Fibroblast of lung (primary cell): ENCODE data around the gene ELFN1. TPM values are rescaled to one million over a fixed set of nuclear protein-coding genes. Genes with fewer than 3 reads are reported as not detected.

Experiments
- DNase-seq, 2 donors: peaks; one replicate each; pipeline versions ENCODE4 v3.0.0 to v3.0.0-alpha.2; 2010; ENCODE audit warnings: low read depth in 2 of 2
- H2AFZ ChIP-seq: 2 replicates; pipeline ENCODE4 v1.5.1; 2012; ENCODE audit warnings: low read length, control low read depth, inconsistent platforms
- H3K27ac ChIP-seq: 2 replicates; pipeline ENCODE4 v1.5.1; 2011; ENCODE audit warnings: low read length, control low read depth; ENCODE audit not compliant: insufficient read depth
- H3K27me3 ChIP-seq: 2 replicates; pipeline ENCODE4 v1.5.1; 2011; ENCODE audit warnings: mild to moderate bottlenecking, low read length; ENCODE audit not compliant: control insufficient read depth, insufficient read depth
- H3K36me3 ChIP-seq: 2 replicates; pipeline ENCODE4 v1.5.1; 2011; ENCODE audit warnings: low read length; ENCODE audit not compliant: control insufficient read depth, insufficient read depth
- H3K4me1 ChIP-seq: 2 replicates; pipeline ENCODE4 v1.5.1; 2011; ENCODE audit warnings: low read length; ENCODE audit not compliant: control insufficient read depth, insufficient read depth; ENCODE audit errors: extremely low read depth
- H3K4me2 ChIP-seq: 2 replicates; pipeline ENCODE4 v1.5.1; 2011; ENCODE audit warnings: low read length, control low read depth; ENCODE audit not compliant: insufficient read depth; ENCODE audit errors: extremely low read depth
- H3K4me3 ChIP-seq, 4 experiments: fragments of 200-600 bp in 1 of 4; sonication (generic) in 1 of 4; replicated peaks in 1 of 4; 2 replicates each; pipeline ENCODE4 v1.5.1; 2011 to 2016; ENCODE audit warnings: low read length in 4 of 4, low read depth in 3 of 4, mild to moderate bottlenecking in 3 of 4, control low read depth in 2 of 4, inconsistent platforms in 1 of 4, mixed read lengths in 1 of 4; ENCODE audit not compliant: insufficient read depth in 1 of 4; ENCODE audit errors: control extremely low read depth in 1 of 4
- H3K79me2 ChIP-seq: 2 replicates; pipeline ENCODE4 v1.5.1; 2012; ENCODE audit warnings: mild to moderate bottlenecking, low read length, inconsistent platforms; ENCODE audit not compliant: control insufficient read depth, insufficient read depth
- H3K9ac ChIP-seq: 2 replicates; pipeline ENCODE4 v1.5.1; 2011; ENCODE audit warnings: mild to moderate bottlenecking, low read length, control low read depth; ENCODE audit not compliant: insufficient read depth
- H3K9me3 ChIP-seq: 2 replicates; pipeline ENCODE4 v1.5.1; 2012; ENCODE audit warnings: low read depth, low read length; ENCODE audit not compliant: control insufficient read depth, insufficient read depth
- H4K20me1 ChIP-seq: 2 replicates; pipeline ENCODE4 v1.5.1; 2011; ENCODE audit warnings: low read length; ENCODE audit not compliant: control insufficient read depth, insufficient read depth; ENCODE audit errors: extremely low read depth
- CTCF ChIP-seq, 2 donors: IDR thresholded peaks in 1 of 2; conservative IDR thresholded peaks in 1 of 2; 1 replicate in 1 of 2; 2 replicates in 1 of 2; pipeline ENCODE4 v1.5.1; 2011 to 2012; ENCODE audit warnings: low read length in 2 of 2, control low read depth in 1 of 2, inconsistent platforms in 1 of 2, low read depth in 1 of 2, mild to moderate bottlenecking in 1 of 2
- EZH2 ChIP-seq: IDR thresholded peaks from 2 replicates; pipeline ENCODE4 v1.5.1; 2012; ENCODE audit warnings: low read length, control low read depth, mild to moderate bottlenecking; ENCODE audit errors: missing control alignments
- polyA plus RNA-seq, 2 donors: library from polyadenylated mRNA; depleted of rRNA in 1 of 2; stranded (reverse) in 1 of 2; unstranded in 1 of 2; fragments of >200 nt; gene quantifications; 2 replicates each; pipeline ENCODE4 v1.2.1, GENCODE V29; 2011 to 2012; ENCODE audit warnings: missing spikeins in 1 of 2
- total RNA-seq: library from RNA; depleted of rRNA; stranded (reverse); fragments of >200 nt; gene quantifications from 2 replicates; pipeline ENCODE4 v1.2.1, GENCODE V29; 2014

Gene ELFN1
- total and polyA plus RNA-seq, 2 donors (not counting 1 experiment from before 2014, with no cell fraction given) = 0.16 to 0.33 TPM

- no peaks in the 10 kb centered on the region for H3K27me3 ChIP-seq
- no peak for DNase-seq
- H3K4me2 ChIP-seq = no peak overlapping the region
- H3K9ac ChIP-seq = no peak overlapping the region
- H4K20me1 ChIP-seq = no peaks in the 10 kb centered on the region
- no peaks in the 10 kb centered on the region for H3K36me3 ChIP-seq
- H2AFZ ChIP-seq = no peak overlapping the region
- H3K4me1 ChIP-seq = no peaks in the 10 kb centered on the region
- no peak overlapping the region for H3K4me3 ChIP-seq
- no peaks in the 10 kb centered on the region for H3K79me2 ChIP-seq
- no peaks in the 10 kb centered on the region for H3K9me3 ChIP-seq
- H3K27ac ChIP-seq = no peak overlapping the region
- TF ChIP-seq CTCF (conservative IDR thresholded peaks at IDR 0.05 in 1 of 2, IDR thresholded peaks at IDR 0.05 in 1 of 2; ENCODE audit: low read depth in 1 of 2, low read length in 2 of 2) (no peak), EZH2 (no peak)
Measured at GRCh38 chr7:1769286-1770200, 99.5 kb downstream of the ELFN1 start.

GRCh38 chr7:1770331-1770730 is 100.3 kb downstream of the ELFN1 start:
- no peak for DNase-seq
- Histone ChIP-seq H3K4me3 (no peak overlapping the region), H3K27ac (no peak overlapping the region), H3K4me2 (no peak overlapping the region), H4K20me1 (no peaks in the 10 kb centered on the region), H3K4me1 (no peaks in the 10 kb centered on the region), H3K9ac (no peak overlapping the region), H3K79me2 (no peaks in the 10 kb centered on the region), H2AFZ (no peak overlapping the region), H3K36me3 (no peaks in the 10 kb centered on the region), H3K9me3 (no peaks in the 10 kb centered on the region), H3K27me3 (no peaks in the 10 kb centered on the region)
- TF ChIP-seq EZH2 (no peak), CTCF (conservative IDR thresholded peaks at IDR 0.05 in 1 of 2, IDR thresholded peaks at IDR 0.05 in 1 of 2; ENCODE audit: low read depth in 1 of 2, low read length in 2 of 2) (no peak)

GRCh38 chr7:1775389-1775788 is 105.3 kb downstream of the ELFN1 start:
- TF ChIP-seq EZH2 = no peak
- no peak for TF ChIP-seq CTCF (conservative IDR thresholded peaks at IDR 0.05 in 1 of 2, IDR thresholded peaks at IDR 0.05 in 1 of 2; ENCODE audit: low read depth in 1 of 2, low read length in 2 of 2)
- H4K20me1 ChIP-seq = no peaks in the 10 kb centered on the region
- no peak overlapping the region for H3K4me2 ChIP-seq
- no peaks in the 10 kb centered on the region for H3K36me3 ChIP-seq
- DNase-seq = no peak
- no peak overlapping the region for H2AFZ ChIP-seq
- no peak overlapping the region for H3K9ac ChIP-seq
- H3K79me2 ChIP-seq = no peaks in the 10 kb centered on the region
- no peak overlapping the region for H3K27ac ChIP-seq
- no peaks in the 10 kb centered on the region for H3K4me1 ChIP-seq
- no peaks in the 10 kb centered on the region for H3K9me3 ChIP-seq
- H3K4me3 ChIP-seq = no peak overlapping the region
- no peaks in the 10 kb centered on the region for H3K27me3 ChIP-seq
